Gastroesophageal sphincter (tissue), 4 donors: ENCODE measurements around the gene PPP1R14C. TPM values are rescaled to one million over a fixed set of nuclear protein-coding genes. Genes with fewer than 3 reads are reported as not detected.

Experiments used
- ATAC-seq: fragments of 150-250 bp; one replicate; pipeline ENCODE4 v1.9.1; 2016; ENCODE audit warnings: mild to moderate bottlenecking, moderate library complexity
- H3K27ac ChIP-seq, 4 donors: fragments of 200-600 bp; sonication (generic) in 3 of 4; 1 replicate in 3 of 4; 2 replicates in 1 of 4; pipeline ENCODE4 v1.5.1; 2016 to 2019
- H3K27me3 ChIP-seq: fragments of 200-600 bp; sonication (generic); one replicate; pipeline ENCODE4 v1.5.1; 2019
- H3K36me3 ChIP-seq, 2 donors: fragments of 200-600 bp; sonication (generic); one replicate each; pipeline ENCODE4 v1.5.1; 2019; ENCODE audit warnings: control low read depth in 1 of 2
- H3K4me1 ChIP-seq, 3 donors: fragments of 200-600 bp; sonication (generic); 1 replicate in 2 of 3; 2 replicates in 1 of 3; pipeline ENCODE4 v1.5.1; 2016 to 2019; ENCODE audit warnings: control low read depth in 2 of 3
- H3K4me3 ChIP-seq, 2 donors: fragments of 200-600 bp; sonication (generic); one replicate each; pipeline ENCODE4 v1.5.1; 2019; ENCODE audit warnings: mild to moderate bottlenecking in 1 of 2, moderate library complexity in 1 of 2
- H3K9me3 ChIP-seq, 3 donors: fragments of 200-600 bp; sonication (generic); one replicate each; pipeline ENCODE4 v1.5.1; 2017 to 2019; ENCODE audit warnings: control low read depth in 2 of 3
- CTCF ChIP-seq, 4 experiments: fragments of 200-600 bp in 2 of 4; fragments of 450-650 bp in 2 of 4; sonication (generic) in 1 of 4; IDR thresholded peaks; one replicate each; pipeline ENCODE4 v1.5.1; 2017 to 2019; ENCODE audit warnings: antibody characterized with exemption in 4 of 4, mild to moderate bottlenecking in 2 of 4, moderate library complexity in 2 of 4
- EP300 ChIP-seq: sonication (generic); formaldehyde crosslinking; IDR thresholded peaks from one replicate; pipeline ENCODE4 v1.6.1; 2017; ENCODE audit warnings: antibody characterized with exemption, mild to moderate bottlenecking
- POLR2A ChIP-seq, 2 donors: fragments of 450-650 bp; IDR thresholded peaks; one replicate each; pipeline ENCODE4 v1.6.1; 2017; ENCODE audit warnings: antibody characterized with exemption in 2 of 2, mild to moderate bottlenecking in 2 of 2, moderate library complexity in 1 of 2
- POLR2AphosphoS5 ChIP-seq: sonication (generic); formaldehyde crosslinking; IDR thresholded peaks from one replicate; pipeline ENCODE4 v1.6.1; 2017; ENCODE audit warnings: antibody characterized with exemption
- WGBS, 2 donors: methylation state at CpG; one replicate each; pipeline ENCODE4 v1.1.5; 2018; ENCODE audit warnings: low coverage in 1 of 2; 5-methylcytosine and 5-hydroxymethylcytosine counted together
- total RNA-seq, 4 donors: library from RNA; depleted of rRNA; stranded (reverse); fragments of >200 nt; gene quantifications; one replicate each; pipeline ENCODE4 v1.1.0, GENCODE V29; 2016

The PPP1R14C gene
- total RNA-seq, 4 donors from 2014 or later: 0.12 to 1.5 TPM; not detected in 2

- no peak for TF ChIP-seq POLR2AphosphoS5
- TF ChIP-seq POLR2A (IDR thresholded peaks at IDR 0.05): no peak
- TF ChIP-seq CTCF (IDR thresholded peaks at IDR 0.05): no peak
- TF ChIP-seq EP300: no peak
- H3K27ac ChIP-seq: no peak overlapping the region
These were observed 149.3 kb downstream of the PPP1R14C start for GRCh38 chr6:150291968-150292710.

GRCh38 chr6:150293019-150293418 is 150.2 kb downstream of the PPP1R14C start:
- no peak for ATAC-seq
- Histone ChIP-seq H3K4me3 (no peak overlapping the region), H3K27me3 (peaks cover 12% of the 10 kb centered on the region), H3K27ac (no peak overlapping the region), H3K36me3 (no peaks in the 10 kb centered on the region), H3K4me1 (no peaks in the 10 kb centered on the region), H3K9me3 (peaks cover 0 to 13% (median 0%) of the 10 kb centered on the region in 3 donors)
- WGBS, 2 donors: 88 to 100% methylated on average over 1 of the region's 1 CpG
- TF ChIP-seq POLR2AphosphoS5: no peak
- no peak for TF ChIP-seq POLR2A (IDR thresholded peaks at IDR 0.05)
- TF ChIP-seq EP300: no peak
- no peak for TF ChIP-seq CTCF (IDR thresholded peaks at IDR 0.05)

More at GRCh38 chr6:150291968-150292710, 149.3 kb downstream of the PPP1R14C start:
- no peak for ATAC-seq
- Histone ChIP-seq H3K4me3 (no peak overlapping the region), H3K27me3 (peaks cover 12% of the 10 kb centered on the region), H3K4me1 (no peaks in the 10 kb centered on the region), H3K9me3 (peaks cover 0 to 7% (median 0%) of the 10 kb centered on the region in 3 donors), H3K36me3 (no peaks in the 10 kb centered on the region)
- WGBS, 2 donors: 81 to 84% methylated on average over 7 to 9 of the region's 10 CpGs

GRCh38 chr6:150293423-150294173 is 150.8 kb downstream of the PPP1R14C start:
- H3K9me3 ChIP-seq: peaks cover 0 to 13% (median 0%) of the 10 kb centered on the region in 3 donors
- H3K36me3 ChIP-seq: no peaks in the 10 kb centered on the region
- H3K27ac ChIP-seq: no peak overlapping the region
- H3K27me3 ChIP-seq: peaks cover 7% of the 10 kb centered on the region
- TF ChIP-seq POLR2A (IDR thresholded peaks at IDR 0.05) (no peak), CTCF (IDR thresholded peaks at IDR 0.05) (no peak), POLR2AphosphoS5 (no peak), EP300 (no peak)
- 22 to 100% methylated on average over 1 to 2 of the region's 2 CpGs for WGBS, 2 donors
- no peaks in the 10 kb centered on the region for H3K4me1 ChIP-seq
- no peak overlapping the region for H3K4me3 ChIP-seq
- no peak for ATAC-seq

- H3K27ac ChIP-seq: no peak overlapping the region
- TF ChIP-seq CTCF (IDR thresholded peaks at IDR 0.05) (no peak), POLR2A (IDR thresholded peaks at IDR 0.05) (no peak), EP300 (no peak), POLR2AphosphoS5 (no peak)
- H3K27me3 ChIP-seq: peaks cover 4% of the 10 kb centered on the region
- no peaks in the 10 kb centered on the region for H3K36me3 ChIP-seq
- ATAC-seq: no peak
- peaks cover 0 to 13% (median 0%) of the 10 kb centered on the region in 3 donors for H3K9me3 ChIP-seq
- 92 to 100% methylated on average over 1 to 2 of the region's 2 CpGs for WGBS, 2 donors
- no peak overlapping the region for H3K4me3 ChIP-seq
- H3K4me1 ChIP-seq: no peaks in the 10 kb centered on the region
These were observed 154.0 kb downstream of the PPP1R14C start for GRCh38 chr6:150296890-150297289.
